Measurements from ENCODE around the gene MRGPRE.

- TF ChIP-seq POLR2A (IDR thresholded peaks at IDR 0.05) (no peak), CTCF (IDR thresholded peaks at IDR 0.05) (no peak), EP300 (IDR thresholded peaks at IDR 0.05) (no peak), POLR2AphosphoS5 (IDR thresholded peaks at IDR 0.05) (no peak)
Measured at GRCh38 chr11:3202759-3203158, 29.5 kb downstream of the MRGPRE start.

Measured in suprapubic skin (tissue), 4 donors.